OCI-LY7 (cell line): ENCODE measurements around the gene MIA2.

Experiments
- EZH2phosphoT487 ChIP-seq: fragments of 200-600 bp; sonication (generic); IDR thresholded peaks from 2 replicates; pipeline ENCODE4 v1.6.1; 2018; ENCODE audit warnings: low read depth, borderline replicate concordance, mild to moderate bottlenecking, mixed run types, antibody characterized with exemption, low read length, moderate library complexity, mixed read lengths
- TF ChIP-seq, protein P1 (sequence below): fragments of 200-600 bp; sonication (generic); conservative IDR thresholded peaks from 2 replicates; pipeline ENCODE4 v1.5.1; 2014; ENCODE audit warnings: mild to moderate bottlenecking, antibody characterized with exemption, low read length, moderate library complexity, mixed read lengths

DNA sequence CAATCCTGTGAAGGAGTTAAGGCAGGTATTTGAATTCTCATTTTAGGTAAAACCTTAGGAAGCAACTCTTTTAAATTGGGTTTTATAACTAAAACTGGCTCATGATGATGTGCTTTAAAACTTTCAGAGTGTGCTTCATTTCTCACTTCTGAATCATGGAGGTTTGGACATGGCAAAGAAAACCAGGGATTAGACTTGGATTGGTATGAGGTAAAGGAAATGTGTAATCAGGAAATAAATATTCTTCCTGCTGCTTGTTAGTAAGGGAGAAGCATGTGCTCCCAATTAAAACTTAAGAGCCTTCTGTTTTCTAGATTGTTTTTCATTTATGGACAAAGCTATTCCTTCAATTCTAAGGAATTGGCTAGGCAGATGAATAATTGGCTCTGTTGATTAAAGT is 141.1 kb downstream of the MIA2 start:
- TF ChIP-seq, protein P1, sequence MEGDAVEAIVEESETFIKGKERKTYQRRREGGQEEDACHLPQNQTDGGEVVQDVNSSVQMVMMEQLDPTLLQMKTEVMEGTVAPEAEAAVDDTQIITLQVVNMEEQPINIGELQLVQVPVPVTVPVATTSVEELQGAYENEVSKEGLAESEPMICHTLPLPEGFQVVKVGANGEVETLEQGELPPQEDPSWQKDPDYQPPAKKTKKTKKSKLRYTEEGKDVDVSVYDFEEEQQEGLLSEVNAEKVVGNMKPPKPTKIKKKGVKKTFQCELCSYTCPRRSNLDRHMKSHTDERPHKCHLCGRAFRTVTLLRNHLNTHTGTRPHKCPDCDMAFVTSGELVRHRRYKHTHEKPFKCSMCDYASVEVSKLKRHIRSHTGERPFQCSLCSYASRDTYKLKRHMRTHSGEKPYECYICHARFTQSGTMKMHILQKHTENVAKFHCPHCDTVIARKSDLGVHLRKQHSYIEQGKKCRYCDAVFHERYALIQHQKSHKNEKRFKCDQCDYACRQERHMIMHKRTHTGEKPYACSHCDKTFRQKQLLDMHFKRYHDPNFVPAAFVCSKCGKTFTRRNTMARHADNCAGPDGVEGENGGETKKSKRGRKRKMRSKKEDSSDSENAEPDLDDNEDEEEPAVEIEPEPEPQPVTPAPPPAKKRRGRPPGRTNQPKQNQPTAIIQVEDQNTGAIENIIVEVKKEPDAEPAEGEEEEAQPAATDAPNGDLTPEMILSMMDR, result no peak
- TF ChIP-seq EZH2phosphoT487, result no peak
